Pancreas (tissue), 10 donors: Measurements from ENCODE around the gene CRP. TPM values are rescaled to one million over a fixed set of nuclear protein-coding genes. Genes with fewer than 3 reads are reported as not detected.

Experiments used
- ATAC-seq, 4 donors: fragments of 200-7000 bp; cut with Tn5 transposase; one replicate each; pipeline versions ENCODE4 v1.8.0 to v1.9.1; 2020; ENCODE audit warnings: mild to moderate bottlenecking in 4 of 4, moderate library complexity in 4 of 4
- DNase-seq, 6 donors: peaks; one replicate each; pipeline ENCODE4 v3.0.0-alpha.2; 2020
- FAIRE-seq: peaks from 2 replicates; lab custom pipeline; 2012; peaks lifted over from hg19 to GRCh38; lab: Jason Lieb, UNC
- H3K27ac ChIP-seq, 4 donors: fragments of 200-600 bp; sonication (generic); 1 replicate in 3 of 4; 2 replicates in 1 of 4; pipeline versions ENCODE4 v1.5.0 to v1.8.0; 2020
- H3K27me3 ChIP-seq, 4 donors: fragments of 200-600 bp; one replicate each; pipeline ENCODE4 v1.8.0; 2021
- H3K36me3 ChIP-seq, 3 donors: fragments of 200-600 bp; sonication (generic) in 1 of 3; one replicate each; pipeline versions ENCODE4 v1.5.0 to v1.8.0; 2020 to 2021
- H3K4me1 ChIP-seq, 3 donors: fragments of 200-600 bp; one replicate each; pipeline ENCODE4 v1.8.0; 2021
- H3K4me3 ChIP-seq, 4 donors: fragments of 200-600 bp; sonication (generic) in 2 of 4; one replicate each; pipeline versions ENCODE4 v1.5.0 to v1.8.0; 2020 to 2021
- H3K9me3 ChIP-seq, 4 donors: fragments of 200-600 bp; one replicate each; pipeline ENCODE4 v1.8.0; 2021
- CTCF ChIP-seq, 4 donors: fragments of 200-600 bp; sonication (generic) in 3 of 4; IDR thresholded peaks; one replicate each; pipeline versions ENCODE4 v1.5.0 to v1.8.0; 2021; ENCODE audit warnings: antibody characterized with exemption in 4 of 4
- WGBS, 2 donors: extraction: QIAGEN DNeasy Blood & Tissue Kit; methylation state at CpG; one replicate each; pipeline ENCODE4 v1.1.7; 2013; 5-methylcytosine and 5-hydroxymethylcytosine counted together
- intact Hi-C, 3 donors: fragments of 100-400 bp; cut with DNase I; formaldehyde crosslinking; loops; one replicate each; pipeline versions ENCODE4 v1.11.1 to v1.14.2; 2022
- polyA plus RNA-seq, 2 donors: library from polyadenylated mRNA; stranded (reverse); fragments of 200-250 nt; gene quantifications; one replicate each; pipeline ENCODE4 v1.2.3, GENCODE V29; 2013
- total RNA-seq, 6 donors: library from RNA; stranded (reverse); fragmentation: NEBNext Ultra II Directional in 4 of 6; extraction: Animal tissue kit (Norgen Biotek cat#: 25700) in 4 of 6; gene quantifications; one replicate each; pipeline versions ENCODE4 v1.2.1 to v1.2.4, GENCODE V29; 2021 to 2023
- donor health status: healthy with polysubstance abuse.
- donor health status: DM: no; HTN: no; CAD: no; lungs with moderate emphysema.
- donor health status: DM: no; HTN: no; CAD: no.
- donor health status: control.
- donor health status: control.
- donor health status: Bipolar disorder and iron deficiency.
- donor health status: DM: yes; HTN: yes; CAD: no.
- donor health status: DM: no; HTN: no; CAD: no.
- donor health status: DM: no; HTN: no; CAD: no.
- donor health status: DM: yes; HTN: yes; CAD: no.

Gene CRP
- total and polyA plus RNA-seq, 8 donors = 1.3 to 148 (median 13.3) TPM

GRCh38 chr1:159715855-159716254 is 1.5 kb upstream of the CRP start:
- intact Hi-C loops = no loop called here
- DNase-seq = no peak
- no peak for ATAC-seq
- Histone ChIP-seq H3K36me3 (no peaks in the 10 kb centered on the region), H3K4me1 (peaks cover 0 to 3% (median 0%) of the 10 kb centered on the region in 3 donors), H3K27me3 (no peaks in the 10 kb centered on the region), H3K4me3 (no peak overlapping the region), H3K9me3 (no peaks in the 10 kb centered on the region), H3K27ac (no peak overlapping the region)
- 39 to 64% methylated on average over 1 of the region's 1 CpG for WGBS, 2 donors
- TF ChIP-seq CTCF (IDR thresholded peaks at IDR 0.05) = no peak
- FAIRE-seq = no peak

GRCh38 chr1:159712080-159712479 is 2.3 kb downstream of the CRP start:
- Histone ChIP-seq H3K27ac (no peak overlapping the region), H3K36me3 (no peaks in the 10 kb centered on the region), H3K4me3 (no peak overlapping the region), H3K9me3 (no peaks in the 10 kb centered on the region), H3K27me3 (no peaks in the 10 kb centered on the region), H3K4me1 (peaks cover 0 to 3% (median 0%) of the 10 kb centered on the region in 3 donors)
- 23 to 34% methylated on average over 1 of the region's 1 CpG for WGBS, 2 donors
- FAIRE-seq (no peak), DNase-seq (peak in 1 of 6 donors; percentile 27), ATAC-seq (peak in 3 of 4 donors; percentile 17 to 71 (median 59))
- intact Hi-C loops = no loop called here
- no peak for TF ChIP-seq CTCF (IDR thresholded peaks at IDR 0.05)

- 90 to 96% methylated on average over 6 of the region's 6 CpGs for WGBS, 2 donors
- FAIRE-seq (no peak), ATAC-seq (no peak)
Measured at GRCh38 chr1:159707472-159708260, 6.7 kb downstream of the CRP start.

GRCh38 chr1:159705904-159706256 is 8.5 kb downstream of the CRP start:
- peak in 1 of 6 donors; percentile 7 for DNase-seq
- no peak overlapping the region for H3K27ac ChIP-seq
- 32 to 35% methylated on average over 3 of the region's 3 CpGs for WGBS, 2 donors
- no peak for FAIRE-seq
- no peak for TF ChIP-seq CTCF (IDR thresholded peaks at IDR 0.05)
- H3K27me3 ChIP-seq = no peaks in the 10 kb centered on the region
- peak in 1 of 4 donors; percentile 26 for ATAC-seq
- H3K4me3 ChIP-seq = no peak overlapping the region
- no peaks in the 10 kb centered on the region for H3K4me1 ChIP-seq
- H3K9me3 ChIP-seq = no peaks in the 10 kb centered on the region
- intact Hi-C loops = no loop called here
- no peaks in the 10 kb centered on the region for H3K36me3 ChIP-seq

More at GRCh38 chr1:159707472-159708260, 6.7 kb downstream of the CRP start:
- H3K27ac ChIP-seq = no peak overlapping the region
- H3K27me3 ChIP-seq = no peaks in the 10 kb centered on the region
- intact Hi-C loops = no loop called here
- no peak overlapping the region for H3K4me3 ChIP-seq
- no peaks in the 10 kb centered on the region for H3K36me3 ChIP-seq
- DNase-seq = no peak
- no peaks in the 10 kb centered on the region for H3K9me3 ChIP-seq
- TF ChIP-seq CTCF (IDR thresholded peaks at IDR 0.05) = no peak
- H3K4me1 ChIP-seq = peaks cover 0 to 3% (median 0%) of the 10 kb centered on the region in 3 donors
